H1 (cell line): ENCODE measurements around the gene GSAP. TPM values are rescaled to one million over a fixed set of nuclear protein-coding genes. Genes with fewer than 3 reads are reported as not detected.

ENCODE experiments used
- CTCF ChIA-PET: fragments of 300-600 bp; sonication (Branson Sonifier 250); formaldehyde crosslinking; loops from one replicate; lab custom pipeline; 2021; ENCODE audit not compliant: partially characterized antibody; lab: Charles Lee
- POLR2A ChIA-PET: fragments of 300-600 bp; sonication (Branson Sonifier 250); formaldehyde crosslinking; loops from one replicate; lab custom pipeline; 2021; ENCODE audit warnings: inconsistent platforms; ENCODE audit not compliant: partially characterized antibody; lab: Charles Lee
- DNase-seq, 2 experiments: peaks; one replicate each; pipeline versions ENCODE4 v3.0.0 to v3.0.0-alpha.2; 2010 to 2022; ENCODE audit warnings: low spot score in 2 of 2, low read depth in 1 of 2, mixed read lengths in 1 of 2
- FAIRE-seq: peaks from 2 replicates; lab custom pipeline; 2011; peaks lifted over from hg19 to GRCh38; lab: Jason Lieb, UNC
- H2AFZ ChIP-seq: 2 replicates; pipeline ENCODE4 v1.8.1; 2012; ENCODE audit warnings: low read length, inconsistent platforms
- H2AK5ac ChIP-seq: 2 replicates; pipeline ENCODE4 v1.6.1; 2013; ENCODE audit warnings: low read depth, low read length
- H2BK120ac ChIP-seq: replicated peaks from 2 replicates; pipeline ENCODE3; 2013; ENCODE audit warnings: low read depth, low read length, inconsistent platforms
- H2BK12ac ChIP-seq: 2 replicates; pipeline ENCODE4 v1.6.1; 2013; ENCODE audit warnings: low read depth, low read length
- H2BK15ac ChIP-seq: 2 replicates; pipeline ENCODE4 v1.6.1; 2013; ENCODE audit warnings: low read length
- H2BK20ac ChIP-seq: 2 replicates; pipeline ENCODE4 v1.6.1; 2013; ENCODE audit warnings: low read length
- H2BK5ac ChIP-seq: 2 replicates; pipeline ENCODE4 v1.6.1; 2013; ENCODE audit warnings: low read depth, low read length
- H3K14ac ChIP-seq: 2 replicates; pipeline ENCODE4 v1.6.1; 2013; ENCODE audit warnings: inconsistent platforms; ENCODE audit not compliant: insufficient read length
- H3K18ac ChIP-seq: 2 replicates; pipeline ENCODE4 v1.6.1; 2013; ENCODE audit warnings: low read length; ENCODE audit errors: extremely low read depth
- H3K23ac ChIP-seq: 2 replicates; pipeline ENCODE4 v1.6.1; 2013; ENCODE audit warnings: inconsistent platforms; ENCODE audit not compliant: insufficient read length
- H3K23me2 ChIP-seq: 2 replicates; pipeline ENCODE4 v1.6.1; 2013; ENCODE audit warnings: low read depth, low read length
- H3K27ac ChIP-seq: 2 replicates; pipeline ENCODE4 v1.6.1; 2011; ENCODE audit warnings: low read depth, low read length, inconsistent platforms
- H3K27me3 ChIP-seq, 4 experiments: replicated peaks in 1 of 4; 1 replicate in 1 of 4; 2 replicates in 3 of 4; pipeline versions ENCODE4 v1.6.1 to v1.8.1; 2011 to 2013; ENCODE audit warnings: low read length in 3 of 4, mild to moderate bottlenecking in 3 of 4, inconsistent platforms in 2 of 4, mixed read lengths in 2 of 4, moderate library complexity in 1 of 4; ENCODE audit not compliant: control insufficient read depth in 3 of 4, insufficient read depth in 3 of 4; ENCODE audit errors: extremely low read depth in 1 of 4
- H3K36me3 ChIP-seq, 4 experiments: 2 replicates each; pipeline versions ENCODE4 v1.6.1 to v1.8.1; 2011 to 2013; ENCODE audit warnings: mild to moderate bottlenecking in 4 of 4, low read length in 3 of 4, moderate library complexity in 2 of 4, control low read depth in 1 of 4, inconsistent platforms in 1 of 4; ENCODE audit not compliant: insufficient read depth in 4 of 4, control insufficient read depth in 2 of 4
- H3K4ac ChIP-seq: replicated peaks from 2 replicates; pipeline ENCODE3; 2013; ENCODE audit warnings: low read length, low read depth, mixed read lengths, inconsistent platforms; ENCODE audit not compliant: insufficient read length
- H3K4me1 ChIP-seq, 4 experiments: replicated peaks in 1 of 4; 1 replicate in 1 of 4; 2 replicates in 3 of 4; pipeline versions ENCODE4 v1.6.1 to v1.8.1; 2011 to 2013; ENCODE audit warnings: low read length in 3 of 4, inconsistent platforms in 2 of 4, mixed read lengths in 1 of 4; ENCODE audit not compliant: insufficient read depth in 4 of 4, control insufficient read depth in 3 of 4
- H3K4me2 ChIP-seq, 2 experiments: 2 replicates each; pipeline versions ENCODE4 v1.6.1 to v1.8.1; 2011 to 2013; ENCODE audit warnings: low read depth in 2 of 2, low read length in 2 of 2, control low read depth in 1 of 2, inconsistent platforms in 1 of 2, mild to moderate bottlenecking in 1 of 2; ENCODE audit not compliant: insufficient read depth in 1 of 2
- H3K4me3 ChIP-seq, 4 experiments: fragments of 200-600, 300-600 bp in 1 of 4; sonication (generic), shearing (Covaris generic), sonication (Bioruptor Twin) in 1 of 4; 2 replicates each; pipeline versions ENCODE4 v1.5.1 to v1.8.1; 2011 to 2016; ENCODE audit warnings: low read length in 4 of 4, low read depth in 3 of 4, control low read depth in 2 of 4, inconsistent platforms in 2 of 4, mild to moderate bottlenecking in 2 of 4, mixed read lengths in 1 of 4, moderate library complexity in 1 of 4; ENCODE audit not compliant: insufficient read depth in 2 of 4; ENCODE audit errors: extremely low read depth in 1 of 4
- H3K56ac ChIP-seq: replicated peaks from 2 replicates; pipeline ENCODE3; 2013; ENCODE audit warnings: low read depth, mild to moderate bottlenecking, mixed read lengths, low read length, inconsistent platforms; ENCODE audit not compliant: insufficient read length
- H3K79me1 ChIP-seq: 2 replicates; pipeline ENCODE4 v1.6.1; 2013; ENCODE audit warnings: low read depth, low read length, control low read depth
- H3K79me2 ChIP-seq, 2 experiments: 2 replicates each; pipeline versions ENCODE4 v1.6.1 to v1.8.1; 2012 to 2013; ENCODE audit warnings: low read length in 2 of 2, mild to moderate bottlenecking in 2 of 2, inconsistent platforms in 1 of 2; ENCODE audit not compliant: insufficient read depth in 2 of 2, control insufficient read depth in 1 of 2
- H3K9ac ChIP-seq, 4 experiments: replicated peaks in 1 of 4; 1 replicate in 1 of 4; 2 replicates in 3 of 4; pipeline versions ENCODE4 v1.6.1 to v1.8.1; 2011 to 2013; ENCODE audit warnings: low read depth in 3 of 4, low read length in 3 of 4, control low read depth in 2 of 4, mild to moderate bottlenecking in 2 of 4, moderate library complexity in 2 of 4, inconsistent platforms in 1 of 4; ENCODE audit errors: extremely low read depth in 1 of 4
- H3K9me3 ChIP-seq, 2 experiments: 2 replicates each; pipeline versions ENCODE4 v1.6.1 to v1.8.1; 2012 to 2013; ENCODE audit warnings: mild to moderate bottlenecking in 2 of 2, moderate library complexity in 2 of 2, control low read depth in 1 of 2, inconsistent platforms in 1 of 2, low read depth in 1 of 2, low read length in 1 of 2, mixed read lengths in 1 of 2; ENCODE audit not compliant: insufficient read depth in 2 of 2
- H4K20me1 ChIP-seq, 2 experiments: replicated peaks in 1 of 2; 2 replicates each; pipeline versions ENCODE3 to v1.8.1; 2011 to 2013; ENCODE audit warnings: inconsistent platforms in 2 of 2, low read length in 2 of 2, mild to moderate bottlenecking in 1 of 2; ENCODE audit not compliant: insufficient read depth in 2 of 2, control insufficient read depth in 1 of 2
- H4K5ac ChIP-seq: 2 replicates; pipeline ENCODE4 v1.6.1; 2013; ENCODE audit warnings: low read length, low read depth, mixed read lengths, inconsistent platforms; ENCODE audit not compliant: insufficient read length
- H4K8ac ChIP-seq: 2 replicates; pipeline ENCODE4 v1.8.0; 2013; ENCODE audit warnings: mild to moderate bottlenecking, moderate library complexity, low read length, inconsistent platforms; ENCODE audit not compliant: insufficient read depth; ENCODE audit errors: extremely low read depth
- H4K91ac ChIP-seq: replicated peaks from 2 replicates; pipeline ENCODE3; 2013; ENCODE audit warnings: low read length, mixed read lengths, inconsistent platforms; ENCODE audit not compliant: insufficient read length
- ASH2L ChIP-seq: fragments of 200-600, 300-600 bp; sonication (generic); IDR thresholded peaks from one replicate; pipeline ENCODE4 v1.7.1; 2017; ENCODE audit warnings: low read length
- BACH1 ChIP-seq: IDR thresholded peaks from 2 replicates; pipeline ENCODE4 v1.6.1; 2012; ENCODE audit warnings: low read length, improper control_type of control experiment
- CBX8 ChIP-seq: fragments of 300-800, 300-1000 bp; sonication (generic); IDR thresholded peaks from 2 replicates; pipeline ENCODE4 v1.7.1; 2016; ENCODE audit warnings: low read depth, low read length, borderline replicate concordance
- EGR1 ChIP-seq: IDR thresholded peaks from 2 replicates; pipeline ENCODE4 v1.6.1; 2011; ENCODE audit warnings: low read depth, low read length, borderline replicate concordance
- FOSL1 ChIP-seq: IDR thresholded peaks from 2 replicates; pipeline ENCODE4 v1.6.1; 2011; ENCODE audit warnings: mild to moderate bottlenecking, low read depth, low read length, moderate library complexity; ENCODE audit not compliant: insufficient read depth
- MAFK ChIP-seq: IDR thresholded peaks from 2 replicates; pipeline ENCODE4 v1.6.1; 2012; ENCODE audit warnings: low read depth, mild to moderate bottlenecking, improper control_type of control experiment, low read length
- POLR2A ChIP-seq, 2 experiments: IDR thresholded peaks; 1 replicate in 1 of 2; 2 replicates in 1 of 2; pipeline ENCODE4 v1.6.1; 2011; ENCODE audit warnings: low read depth in 2 of 2, low read length in 2 of 2, mild to moderate bottlenecking in 2 of 2; ENCODE audit errors: control extremely low read depth in 1 of 2
- POU5F1 ChIP-seq: IDR thresholded peaks from 2 replicates; pipeline ENCODE4 v1.6.1; 2011; ENCODE audit warnings: low read depth, mild to moderate bottlenecking, low read length, moderate library complexity
- RXRA ChIP-seq: IDR thresholded peaks from 2 replicates; pipeline ENCODE4 v1.6.1; 2011; ENCODE audit warnings: low read depth, mild to moderate bottlenecking, low read length, moderate library complexity; ENCODE audit not compliant: insufficient read depth
- TBP ChIP-seq: IDR thresholded peaks from 2 replicates; pipeline ENCODE4 v1.6.1; 2011; ENCODE audit warnings: low read depth, low read length, improper control_type of control experiment
- TCF12 ChIP-seq: IDR thresholded peaks from 2 replicates; pipeline ENCODE4 v1.6.1; 2011; ENCODE audit warnings: low read depth, mild to moderate bottlenecking, low read length
- YY1 ChIP-seq: IDR thresholded peaks from 2 replicates; pipeline ENCODE4 v1.6.1; 2011; ENCODE audit warnings: low read depth, mild to moderate bottlenecking, low read length
- WGBS, 2 experiments: shearing (Covaris generic) in 1 of 2; methylation state at CpG; one replicate each; pipeline versions ENCODE4 v1.1.6 to v1.1.7; 2013 to 2015; ENCODE audit warnings: low lambda C conversion rate in 2 of 2, mixed read lengths in 2 of 2, inconsistent platforms in 1 of 2, low coverage in 1 of 2, missing lambda C conversion rate in 1 of 2; ENCODE audit not compliant: insufficient replicate concordance in 2 of 2, insufficient coverage in 1 of 2, insufficient read length in 1 of 2; ENCODE audit errors: extremely low coverage in 1 of 2, missing lambda C conversion rate in 1 of 2; 5-methylcytosine and 5-hydroxymethylcytosine counted together
- polyA plus RNA-seq, 7 experiments: library from polyadenylated mRNA; depleted of rRNA in 3 of 7; stranded (reverse) in 5 of 7; unstranded in 2 of 7; fragments of >200 nt in 5 of 7; fragments of 200-250 nt in 2 of 7; gene quantifications; 1 replicate in 5 of 7; 2 replicates in 1 of 7; 4 replicates in 1 of 7; pipeline versions ENCODE4 v1.2.1 to v1.2.3, GENCODE V29; 2011 to 2013; ENCODE audit warnings: missing spikeins in 2 of 7, mixed read lengths in 2 of 7
- total RNA-seq: library from RNA; stranded (reverse); fragmentation: NEBNext Ultra II Directional; extraction: Animal tissue kit (Norgen Biotek cat#: 25700); gene quantifications from 2 replicates; pipeline ENCODE4 v1.2.1, GENCODE V29; 2021

The GSAP gene
- total and polyA plus RNA-seq, 2 of the 8 experiments (the other 6 are each of a cell fraction or from before 2014, with no cell fraction given) = 0.93 to 2.1 TPM

- no peaks in the 10 kb centered on the region for H3K23me2 ChIP-seq
These were observed 109.7 kb downstream of the GSAP start for GRCh38 chr7:77306231-77307067.

More at GRCh38 chr7:77306231-77307067, 109.7 kb downstream of the GSAP start:
- POLR2A ChIA-PET = interaction anchor here (1.0 kb wide), 1 partner anchor 14 kb away, joined by 3 read pairs; no protein-coding TSS in a partner anchor
- H4K8ac ChIP-seq = peak overlapping the region; percentile 68
- H3K4me2 ChIP-seq = no peak overlapping the region
- no peaks in the 10 kb centered on the region for H3K79me2 ChIP-seq
- no peak overlapping the region for H3K23ac ChIP-seq
- no peak overlapping the region for H3K27ac ChIP-seq
- no peak overlapping the region for H2BK20ac ChIP-seq
- no peak overlapping the region for H3K14ac ChIP-seq
- no peaks in the 10 kb centered on the region for H3K36me3 ChIP-seq
- H3K9me3 ChIP-seq = no peaks in the 10 kb centered on the region
- H3K9ac ChIP-seq = no peak overlapping the region
- H2BK5ac ChIP-seq = no peak overlapping the region
- H3K18ac ChIP-seq = peak overlapping the region; percentile 32; the same call in 1 of the 2 replicates
- no peak overlapping the region for H2BK12ac ChIP-seq
- H4K20me1 ChIP-seq = no peaks in the 10 kb centered on the region
- FAIRE-seq (no peak), DNase-seq (no peak)
- no peaks in the 10 kb centered on the region for H3K79me1 ChIP-seq
- H3K4me1 ChIP-seq = peaks cover 0 to 10% (median 1%) of the 10 kb centered on the region in 4 experiments; a peak in 3 of 7 replicates
- no peak overlapping the region for H3K56ac ChIP-seq
- H3K27me3 ChIP-seq = no peaks in the 10 kb centered on the region
- 89% methylated on average over 17 of the region's 17 CpGs; no CpG with 5 or more reads in 1 of the 2 experiments for WGBS, 2 experiments
- H2BK120ac ChIP-seq = no peak overlapping the region
- H3K4me3 ChIP-seq = no peak overlapping the region
- TF ChIP-seq MAFK (no peak), TCF12 (no peak), YY1 (no peak), EGR1 (no peak), CBX8 (no peak), RXRA (no peak), ASH2L (no peak), TBP (no peak), POLR2A (IDR thresholded peaks at IDR 0.05; ENCODE audit: control extremely low read depth in 1 of 2, low read depth in 2 of 2, low read length in 2 of 2) (no peak), POU5F1 (no peak), FOSL1 (no peak), BACH1 (no peak)
- TF ChIP-seq, all 59 proteins: peak for 0
- peak overlapping the region; percentile 42 for H2AFZ ChIP-seq
- no peak overlapping the region for H2BK15ac ChIP-seq
- H4K91ac ChIP-seq = no peak overlapping the region
- no peak overlapping the region for H3K4ac ChIP-seq
- H2AK5ac ChIP-seq = no peak overlapping the region
- CTCF ChIA-PET = interaction anchor here (0.7 to 1.1 kb wide), 2 partner anchors 67 to 1976 kb away, joined by 3 to 4 read pairs; no protein-coding TSS in a partner anchor
- no peak overlapping the region for H4K5ac ChIP-seq
